Measurements from ENCODE around the gene KCNG3. TPM values are rescaled to one million over a fixed set of nuclear protein-coding genes. Genes with fewer than 3 reads are reported as not detected.

The KCNG3 gene
- total RNA-seq, 1 donor: not detected

- no peak for DNase-seq (ENCODE audit: low read depth)
- H3K4me3 ChIP-seq (ENCODE audit: low read depth, low read length): no peak overlapping the region
- TF ChIP-seq CTCF (IDR thresholded peaks at IDR 0.05; ENCODE audit: insufficient read depth, low read depth, low read length): no peak
Measured at GRCh38 chr2:42488297-42488696, 5.5 kb downstream of the KCNG3 start.

GRCh38 chr2:42486145-42486906 is 7.5 kb downstream of the KCNG3 start:
- TF ChIP-seq CTCF (IDR thresholded peaks at IDR 0.05; ENCODE audit: insufficient read depth, low read depth, low read length): no peak
- H3K4me3 ChIP-seq (ENCODE audit: low read depth, low read length): no peak overlapping the region
- no peak for DNase-seq (ENCODE audit: low read depth)

GRCh38 chr2:42480402-42480801 is 13.4 kb downstream of the KCNG3 start:
- no peak overlapping the region for H3K4me3 ChIP-seq (ENCODE audit: low read depth, low read length)
- no peak for DNase-seq (ENCODE audit: low read depth)
- TF ChIP-seq CTCF (IDR thresholded peaks at IDR 0.05; ENCODE audit: insufficient read depth, low read depth, low read length): no peak

GRCh38 chr2:42474765-42475454 is 18.9 kb downstream of the KCNG3 start:
- H3K4me3 ChIP-seq (ENCODE audit: low read depth, low read length): no peak overlapping the region
- TF ChIP-seq CTCF (IDR thresholded peaks at IDR 0.05; ENCODE audit: insufficient read depth, low read depth, low read length): no peak
- DNase-seq (ENCODE audit: low read depth): no peak

GRCh38 chr2:42470706-42471105 is 23.1 kb downstream of the KCNG3 start:
- no peak for DNase-seq (ENCODE audit: low read depth)
- H3K4me3 ChIP-seq (ENCODE audit: low read depth, low read length): no peak overlapping the region
- no peak for TF ChIP-seq CTCF (IDR thresholded peaks at IDR 0.05; ENCODE audit: insufficient read depth, low read depth, low read length)

GRCh38 chr2:42464631-42465030 is 29.2 kb downstream of the KCNG3 start:
- no peak for DNase-seq (ENCODE audit: low read depth)
- no peak overlapping the region for H3K4me3 ChIP-seq (ENCODE audit: low read depth, low read length)
- no peak for TF ChIP-seq CTCF (IDR thresholded peaks at IDR 0.05; ENCODE audit: insufficient read depth, low read depth, low read length)
